GM18873 (cell line): Measurements from ENCODE around the gene BTBD1.
"Not testable (repeated sequence)": the region's sequence is repeated elsewhere in the genome, so short reads cannot be mapped to it uniquely, and the experiment has no call there.

Experiments
- ATAC-seq: cut with Tn5 transposase; IDR thresholded peaks from one replicate; pipeline ENCODE4 v1.9.1; 2021; ENCODE audit warnings: mild to moderate bottlenecking, moderate library complexity, moderate number of reproducible peaks; ENCODE audit not compliant: unreplicated experiment, low FRiP score

The BTBD1 gene

DNA sequence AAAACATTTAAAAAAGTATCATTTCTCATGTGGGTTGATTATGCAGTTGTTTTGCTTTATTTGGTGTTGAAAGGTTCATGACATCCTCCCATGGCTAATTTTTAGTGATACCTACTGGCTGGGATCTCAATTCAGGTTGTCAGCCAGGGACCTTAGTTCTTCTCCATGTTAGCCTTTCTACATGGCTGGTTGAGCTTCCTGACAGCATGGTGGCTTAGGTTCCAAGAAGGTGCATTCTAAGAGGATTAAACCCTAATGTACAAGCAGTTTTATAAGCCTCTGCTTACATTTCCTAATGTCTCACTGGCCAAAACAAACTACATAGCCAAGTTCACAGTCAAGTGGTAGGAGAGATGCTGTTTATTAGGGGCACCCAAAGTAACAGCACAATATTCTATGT lies 31.0 kb upstream of the BTBD1 start:
- ATAC-seq: no peak

GRCh38 chr15:83094583-83094982 lies 27.5 kb upstream of the BTBD1 start:
- no peak for ATAC-seq

- ATAC-seq: no peak
These were observed 25.4 kb upstream of the BTBD1 start for GRCh38 chr15:83092309-83092976.

DNA sequence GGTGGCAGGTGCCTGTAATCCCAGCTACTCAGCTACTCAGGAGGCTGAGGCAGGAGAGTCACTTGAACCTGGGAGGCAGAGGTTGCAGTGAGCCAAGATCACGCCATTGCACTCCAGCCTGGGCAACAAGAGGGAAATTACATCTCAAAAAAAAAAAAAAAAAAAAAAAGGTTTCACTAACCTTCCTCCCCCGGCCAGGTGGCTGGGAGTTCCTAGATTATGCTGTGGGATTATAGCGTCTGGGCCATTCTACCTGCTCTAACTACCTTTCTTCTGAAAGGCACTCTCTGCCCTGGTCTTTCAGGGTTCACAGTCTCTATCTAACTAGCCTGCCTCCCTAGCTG lies 24.9 kb upstream of the BTBD1 start:
- ATAC-seq: not testable (repeated sequence)

DNA sequence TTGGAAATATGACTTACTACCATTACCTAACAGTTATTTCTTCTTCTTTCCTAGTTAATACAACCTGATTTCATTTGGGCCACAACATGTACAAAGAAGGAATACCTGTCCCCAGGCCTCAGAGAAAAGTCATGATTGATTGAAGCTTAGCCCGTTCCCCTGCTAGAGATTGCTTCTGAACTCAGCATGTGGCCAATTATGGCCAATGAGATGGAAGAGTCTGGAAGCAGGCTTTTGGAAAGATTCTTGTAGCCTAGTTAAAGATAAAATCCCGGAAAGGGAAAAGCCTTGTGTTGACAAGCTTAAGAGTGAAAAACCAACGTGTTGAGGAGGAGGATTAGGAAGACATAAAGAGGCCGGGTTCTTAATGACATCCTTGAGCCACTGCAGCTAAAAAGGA lies 23.4 kb upstream of the BTBD1 start:
- ATAC-seq: no peak

DNA sequence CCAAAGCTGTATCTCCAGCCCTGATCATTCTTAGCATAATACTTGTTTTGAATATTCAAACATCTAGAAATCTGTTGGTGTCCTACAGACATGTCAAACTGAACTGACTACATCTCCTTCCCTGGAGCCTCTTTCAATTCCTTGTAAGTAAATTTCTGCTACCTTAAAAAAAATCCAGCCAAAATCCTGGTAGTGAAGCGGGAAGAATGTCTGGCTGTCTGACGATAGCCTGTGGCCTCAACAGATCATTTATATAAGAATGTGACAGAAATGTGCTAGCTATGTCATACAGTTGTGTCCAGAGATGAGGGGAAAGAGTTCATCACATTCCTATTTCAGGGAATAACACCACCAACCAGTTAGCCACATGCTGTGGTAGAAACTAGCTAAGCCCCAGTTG lies 21.8 kb upstream of the BTBD1 start:
- no peak for ATAC-seq

GRCh38 chr15:83087576-83087975 lies 20.5 kb upstream of the BTBD1 start:
- no peak for ATAC-seq

DNA sequence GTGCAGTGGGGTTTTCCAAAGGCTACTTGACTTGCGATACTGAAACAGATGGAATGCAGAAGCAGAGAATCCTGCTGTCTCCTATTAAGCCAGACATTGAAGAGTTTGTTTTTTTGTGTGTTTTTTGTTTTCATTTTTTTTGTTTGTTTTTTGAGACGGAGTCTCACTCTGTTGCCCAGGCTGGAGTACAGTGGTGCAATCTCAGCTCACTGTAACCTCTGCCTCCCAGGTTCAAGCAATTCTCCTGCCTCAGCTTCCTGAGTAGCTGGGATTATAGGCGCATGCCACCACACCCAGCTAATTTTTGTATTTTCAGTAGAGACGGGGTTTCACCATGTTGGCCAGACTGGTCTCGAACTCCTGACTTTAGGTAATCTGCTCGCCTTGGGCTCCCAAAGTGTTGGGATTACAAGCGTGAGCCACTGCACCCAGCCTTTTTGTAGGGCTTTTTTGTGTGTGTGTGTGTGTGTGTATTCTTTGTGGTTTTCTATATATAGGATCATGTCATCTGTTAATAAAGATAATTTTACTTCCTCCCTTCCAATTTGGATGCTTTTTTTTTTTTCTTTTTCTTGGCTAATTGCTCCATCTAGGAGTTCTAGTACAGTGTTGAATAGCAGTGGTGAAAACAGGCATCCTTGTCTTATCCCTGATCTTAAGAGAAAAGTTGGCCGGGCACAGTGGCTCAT lies 19.0 kb upstream of the BTBD1 start:
- not testable (repeated sequence) for ATAC-seq

DNA sequence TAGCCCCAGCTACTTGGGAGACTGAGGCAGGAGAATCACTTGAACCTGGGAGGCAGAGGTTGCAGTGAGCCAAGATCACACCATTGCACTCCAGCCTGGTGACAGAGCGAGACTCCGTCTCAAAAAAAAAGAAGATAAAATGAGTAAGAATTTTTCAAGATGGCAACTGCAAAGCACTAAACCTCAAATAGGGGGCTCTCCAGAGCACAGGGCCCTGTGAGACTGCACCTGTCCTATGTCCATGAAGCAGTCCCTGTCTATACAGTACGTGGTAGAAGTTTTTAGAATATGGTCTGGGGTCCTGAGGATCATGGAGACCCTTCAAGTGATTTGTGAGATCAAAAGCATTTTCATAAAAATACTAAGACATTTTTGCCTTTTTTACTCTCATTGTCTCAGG lies 18.4 kb upstream of the BTBD1 start:
- ATAC-seq: not testable (repeated sequence)

DNA sequence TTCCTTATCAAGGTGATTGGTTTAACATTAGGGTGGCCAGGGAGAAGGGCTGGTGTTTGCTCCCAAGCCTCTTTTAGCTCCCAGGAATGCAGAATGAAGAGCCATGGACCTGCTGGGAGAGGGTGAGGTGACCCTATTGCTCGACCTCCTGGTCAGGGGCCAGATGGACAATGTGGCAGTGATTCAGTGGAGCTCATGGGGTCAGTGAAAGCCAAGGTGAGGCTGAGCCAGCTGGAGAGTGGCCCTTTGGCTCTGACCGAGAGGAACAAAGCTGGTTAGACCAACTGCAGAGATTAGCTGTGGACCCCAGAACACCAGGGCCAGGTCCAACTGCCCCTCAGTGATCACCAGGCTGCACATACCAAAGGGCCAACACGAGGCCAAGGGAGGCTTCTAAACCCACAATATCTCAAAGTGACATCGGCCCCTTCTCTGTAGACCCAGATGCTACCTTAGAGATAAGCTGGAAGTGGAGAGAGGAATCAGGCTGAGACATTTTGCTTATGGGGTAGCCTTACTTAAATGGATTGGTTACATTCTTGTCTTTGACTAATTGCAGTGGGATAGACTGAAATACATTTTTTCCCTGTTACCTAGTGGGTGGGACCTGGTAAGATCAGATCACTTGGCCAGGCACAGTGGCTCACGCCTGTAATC lies 15.8 kb upstream of the BTBD1 start:
- no peak for ATAC-seq

- no peak for ATAC-seq
These were observed 14.4 kb upstream of the BTBD1 start for GRCh38 chr15:83081256-83082014.

DNA sequence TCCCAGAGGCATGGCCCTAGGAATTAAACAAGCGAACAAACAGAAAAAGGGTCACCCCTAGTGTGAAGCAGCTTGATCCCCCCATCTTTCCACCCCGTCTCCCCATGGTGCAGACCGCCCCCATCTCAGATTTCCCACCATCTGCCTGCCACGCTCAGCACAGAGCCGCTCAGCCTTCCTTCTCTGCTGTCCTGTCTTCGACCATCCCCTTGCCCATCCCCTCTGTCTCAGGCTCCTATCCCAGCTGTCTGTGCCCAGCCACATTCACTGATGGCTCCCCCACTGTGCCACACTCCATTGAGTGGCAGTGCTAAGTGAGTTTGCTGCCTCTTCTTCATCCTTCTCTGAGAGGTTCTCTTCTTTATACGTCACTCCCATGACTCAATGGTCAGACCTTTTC lies 11.7 kb upstream of the BTBD1 start:
- no peak for ATAC-seq

- ATAC-seq: no peak
These were observed 10.6 kb upstream of the BTBD1 start for GRCh38 chr15:83077491-83078230.

- not testable (repeated sequence) for ATAC-seq
These were observed 2.2 kb upstream of the BTBD1 start for GRCh38 chr15:83069211-83069642.

- no peak for ATAC-seq
These were observed 1.0 kb upstream of the BTBD1 start for GRCh38 chr15:83068054-83068453.

DNA sequence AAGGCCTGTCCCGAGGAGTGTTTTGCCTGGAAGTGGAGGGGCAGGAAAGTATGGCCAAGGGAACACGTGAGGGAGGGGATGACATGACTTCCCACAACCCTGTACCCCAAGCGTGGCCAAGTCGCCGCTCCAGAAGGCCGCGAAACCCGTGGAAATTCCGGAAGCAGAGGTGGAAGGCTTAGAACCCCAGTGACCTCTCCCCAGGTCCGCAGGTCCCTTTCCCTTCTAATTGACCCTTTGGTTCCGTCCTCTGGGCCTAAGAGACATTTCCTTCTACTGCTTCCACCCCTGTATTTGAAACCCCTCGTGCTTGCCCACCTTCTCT lies 548 bp upstream of the BTBD1 start:
- ATAC-seq: no peak

DNA sequence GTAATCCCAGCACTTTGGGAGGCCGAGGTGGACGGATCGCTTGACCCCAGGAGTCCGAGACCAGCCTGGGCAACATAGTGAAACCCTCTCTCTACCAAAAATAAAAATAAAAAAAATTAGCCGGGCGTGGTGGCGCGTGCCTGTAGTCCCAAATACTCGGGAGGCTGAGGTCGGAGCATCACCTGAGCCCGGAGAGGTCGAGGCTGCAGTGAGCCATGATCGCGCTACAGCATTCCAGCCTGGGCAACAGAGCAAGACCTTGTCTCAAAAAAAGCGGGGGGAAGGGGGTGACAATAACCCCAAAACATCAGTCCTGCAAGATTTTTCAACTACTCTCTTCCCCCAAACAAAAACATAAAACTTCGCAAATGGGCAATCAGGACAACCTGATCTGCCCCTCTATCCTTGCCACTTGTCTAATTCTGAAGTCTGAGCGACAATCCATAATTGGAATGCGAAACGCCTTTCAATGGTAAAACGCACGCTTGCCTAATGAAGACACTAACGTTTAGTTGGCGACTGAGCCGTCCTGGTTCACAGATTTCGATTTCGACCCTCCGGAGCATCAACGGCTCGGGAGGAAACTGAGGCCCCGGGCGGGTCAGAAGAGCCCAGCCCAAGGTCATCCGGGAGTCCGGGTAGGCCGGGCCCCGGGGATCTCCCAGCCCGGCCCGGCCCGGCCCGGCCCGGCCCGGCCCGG lies 868 bp downstream of the BTBD1 start:
- ATAC-seq: no peak

DNA sequence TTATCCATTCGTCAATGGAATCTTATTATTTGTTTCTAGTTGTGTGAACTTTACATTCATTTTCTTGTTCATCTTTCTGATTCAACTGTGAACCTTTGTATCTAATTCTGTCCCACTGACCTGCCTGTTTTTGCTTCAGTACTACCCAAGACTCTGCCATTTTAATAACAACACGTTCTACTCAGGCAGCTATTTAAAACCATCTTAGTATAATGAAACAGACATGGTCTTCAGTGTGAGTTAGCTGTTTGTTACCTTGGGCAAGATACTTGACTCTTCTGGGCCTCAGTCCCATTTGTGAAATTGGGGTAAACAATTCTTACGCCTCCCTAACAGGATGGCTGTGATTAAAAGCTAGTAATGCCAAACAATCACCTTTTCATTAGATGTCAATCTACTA lies 1.6 kb downstream of the BTBD1 start:
- no peak for ATAC-seq

DNA sequence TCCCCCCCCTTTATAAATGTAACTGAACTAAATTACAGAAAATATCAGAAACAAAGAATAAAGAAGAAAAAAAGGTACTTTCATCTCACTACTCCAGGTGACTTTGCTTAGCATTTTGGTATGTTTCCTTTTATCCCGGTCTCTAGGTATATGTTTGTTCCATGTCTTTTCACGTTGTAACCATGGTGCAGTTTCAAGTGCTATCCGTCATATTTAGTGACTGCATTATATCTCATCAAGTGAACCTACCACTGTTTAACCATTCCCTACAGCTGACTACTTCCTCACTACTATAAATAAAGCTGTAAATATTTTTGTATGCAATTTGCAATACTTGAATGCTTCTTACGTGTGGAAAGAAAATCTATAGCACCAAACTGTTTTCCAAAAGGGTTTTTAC lies 2.2 kb downstream of the BTBD1 start:
- ATAC-seq: no peak

DNA sequence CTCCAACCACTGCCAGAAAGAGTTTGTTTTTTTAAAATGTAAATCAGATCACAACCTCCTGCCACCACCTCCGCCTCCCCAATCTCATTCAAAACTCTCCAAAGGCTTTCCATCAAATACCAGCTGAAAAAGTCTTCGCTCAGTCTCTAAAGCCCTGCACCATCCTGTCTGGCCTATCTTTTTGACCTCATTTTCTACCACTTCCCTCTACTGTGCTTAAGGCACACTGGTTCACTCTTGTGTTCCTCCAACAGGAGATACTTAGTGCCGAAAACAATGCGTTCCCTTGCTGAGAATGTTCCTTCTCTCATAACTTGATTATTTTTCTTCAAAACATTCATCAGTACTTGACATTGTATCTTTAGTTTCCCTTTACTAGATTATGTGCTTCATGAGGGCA lies 3.5 kb downstream of the BTBD1 start:
- no peak for ATAC-seq
